ENCODE results near the gene RDH8.
"Not testable (repeated sequence)": the region's sequence is repeated elsewhere in the genome, so short reads cannot be mapped to it uniquely, and the experiment has no call there.

RDH8 gene

DNA sequence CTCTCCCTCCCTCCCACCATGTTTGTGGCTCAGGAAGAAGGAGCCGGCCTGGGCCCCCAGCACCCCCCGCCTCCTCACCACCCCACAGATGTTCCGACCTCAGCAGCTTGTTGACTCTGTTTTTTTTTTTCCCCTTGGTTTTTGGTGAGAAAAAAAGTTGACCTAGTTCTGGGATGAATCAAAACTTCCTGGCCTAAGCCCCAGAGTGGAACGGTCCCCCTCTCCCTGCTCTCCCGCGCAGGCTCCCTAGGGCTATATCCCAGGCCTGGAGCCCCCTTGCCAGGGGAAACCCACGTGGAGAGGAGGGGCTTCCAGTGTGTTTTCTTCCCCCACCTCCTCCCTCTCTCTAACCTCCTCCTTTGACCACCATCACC lies 7.0 kb upstream of the RDH8 start:
- no peak for DNase-seq

DNA sequence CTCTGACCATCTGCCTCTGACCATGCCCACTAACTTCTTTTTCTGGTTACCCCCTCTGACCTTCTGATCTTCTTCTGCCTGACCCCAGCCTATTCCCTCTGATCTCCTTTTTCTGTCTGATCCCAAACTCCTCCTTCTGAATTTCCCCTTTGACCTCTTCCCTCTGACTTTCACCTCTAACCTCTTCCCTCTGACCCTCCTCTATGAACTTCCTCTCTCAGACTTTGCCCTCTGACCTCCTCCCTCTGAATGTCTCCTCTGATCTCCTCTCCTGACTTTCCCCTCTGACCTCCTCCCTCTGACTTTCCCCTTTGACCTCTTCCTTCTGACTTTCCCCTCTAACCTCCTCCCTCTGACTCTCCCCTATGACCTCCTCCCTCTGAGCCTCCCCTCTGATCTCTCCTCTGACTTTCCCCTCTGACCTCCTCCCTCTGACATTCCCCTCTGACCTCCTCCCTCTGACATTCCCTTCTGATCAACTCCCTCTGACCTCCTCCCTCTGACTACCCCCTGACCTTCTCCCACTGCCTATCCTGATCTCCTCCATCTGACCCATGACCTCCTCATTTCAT lies 6.4 kb upstream of the RDH8 start:
- DNase-seq, result no peak

DNA sequence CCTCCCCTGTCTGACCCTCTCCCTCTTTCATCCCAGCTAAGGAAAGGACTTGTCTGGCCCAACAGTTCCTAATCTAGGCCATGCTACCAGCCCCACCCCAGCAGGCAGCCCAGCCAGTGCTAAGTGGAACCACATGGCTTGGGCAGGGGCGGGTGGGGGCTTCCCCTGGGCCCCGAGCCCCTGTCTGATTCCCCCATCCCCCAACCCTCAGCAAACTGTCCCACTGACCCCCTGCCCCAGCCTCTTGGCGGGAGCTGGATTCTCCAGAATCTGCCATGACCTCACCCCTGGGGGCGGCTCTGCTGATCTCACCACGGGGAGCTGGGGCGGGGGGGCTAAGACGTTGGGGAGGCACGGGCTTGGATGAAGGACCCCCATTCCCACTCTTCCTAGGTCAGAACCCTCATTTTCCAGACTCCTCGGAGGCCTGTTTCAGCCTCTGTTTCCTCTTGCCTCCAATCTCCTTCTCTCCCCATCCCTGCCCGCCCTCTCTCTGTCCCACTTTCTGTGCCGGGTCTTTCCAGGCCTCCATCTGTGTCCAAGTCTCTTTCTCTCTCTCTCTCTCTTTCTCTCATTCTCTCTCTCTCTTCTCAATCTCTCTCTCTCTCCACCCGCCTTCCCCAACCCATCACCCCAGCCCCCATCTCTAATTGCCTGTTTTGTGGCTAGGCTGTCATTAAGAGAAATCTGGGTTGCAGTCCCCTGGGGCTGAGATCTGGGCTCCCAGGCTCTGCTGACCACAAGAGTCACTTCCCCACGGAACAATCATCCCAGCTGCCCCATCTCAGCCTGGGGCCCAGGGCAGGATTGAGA lies 5.7 kb upstream of the RDH8 start:
- DNase-seq, result no peak

DNA sequence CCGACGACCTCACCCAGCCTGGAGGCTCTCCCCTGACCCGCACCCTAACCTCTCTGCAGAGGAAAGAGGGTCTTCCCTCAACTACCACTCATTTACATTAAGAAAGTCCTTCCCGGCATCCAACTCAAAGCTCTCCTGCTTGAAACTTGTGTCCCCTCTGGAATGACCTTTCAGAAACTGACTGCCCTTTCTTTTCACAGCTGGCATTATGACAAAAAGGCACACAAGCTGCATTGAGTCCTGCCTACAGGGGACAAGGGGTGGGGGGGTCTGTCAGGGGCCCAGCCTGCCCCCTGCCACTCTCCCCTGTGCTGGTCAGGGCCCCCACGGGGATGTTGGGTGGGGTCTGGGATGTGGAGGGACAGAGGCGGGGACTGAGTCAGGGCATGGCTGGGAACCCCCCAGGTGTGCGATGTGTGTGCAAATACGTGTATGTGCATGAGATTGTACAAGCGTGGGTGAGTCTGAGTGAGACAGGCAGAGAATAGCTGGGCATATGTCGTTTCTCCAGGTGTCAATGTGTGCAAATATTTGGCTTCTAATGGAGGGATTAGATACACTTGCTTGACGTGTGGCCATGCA lies 5.0 kb upstream of the RDH8 start:
- DNase-seq, result no peak

DNA sequence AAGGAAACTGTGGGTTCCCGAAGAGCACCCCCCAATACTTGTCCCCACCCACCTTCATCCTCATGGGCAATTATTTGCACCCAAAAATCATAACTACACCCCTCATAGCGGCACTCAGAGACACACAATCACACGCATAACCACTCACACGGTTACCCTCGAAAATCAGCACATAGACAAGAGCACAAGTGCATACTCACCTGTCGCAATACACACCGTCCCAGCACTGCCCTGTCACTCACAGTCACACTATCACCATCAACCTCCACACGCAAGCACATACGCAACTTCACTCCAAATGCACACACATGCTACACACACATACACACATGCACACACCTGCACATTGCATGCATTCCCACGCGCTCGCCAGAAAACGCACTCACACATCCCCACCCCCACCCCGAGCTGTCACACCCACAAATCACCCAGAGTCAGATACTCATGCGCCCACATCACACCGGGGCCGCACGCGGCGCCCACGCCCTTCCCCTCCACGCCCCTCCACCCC lies 3.5 kb upstream of the RDH8 start:
- DNase-seq, result no peak

DNA sequence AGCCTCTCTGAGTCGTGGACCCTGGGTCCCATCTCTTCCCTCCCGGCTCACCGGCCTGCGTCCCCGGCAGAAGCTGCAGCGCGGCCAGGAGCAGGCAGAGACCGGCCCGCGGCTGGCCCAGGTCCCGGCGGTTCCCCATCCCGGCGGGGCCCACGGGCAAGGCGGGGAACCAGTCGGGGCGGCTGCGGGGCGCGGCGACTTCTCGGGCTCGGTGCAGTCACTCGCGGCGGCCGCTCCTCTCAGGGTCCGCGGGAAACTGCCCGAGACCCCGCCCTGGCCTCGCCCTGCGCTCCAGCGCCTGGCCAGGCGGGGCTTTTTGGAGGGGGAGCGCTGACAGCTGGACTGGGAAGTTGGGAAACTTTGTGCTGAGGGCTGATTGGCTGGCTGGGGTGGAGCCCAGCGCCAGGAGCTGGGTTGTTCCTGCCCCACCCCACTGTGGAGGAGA lies 3.0 kb upstream of the RDH8 start, which contains the start of gene COL5A3:
Gene COL5A3 (minus strand): TSS at position 258 of the 445 bp plus-strand sequence. CDS start 119 bp downstream, at position 139.
- DNase-seq, result peak; percentile 36

DNA sequence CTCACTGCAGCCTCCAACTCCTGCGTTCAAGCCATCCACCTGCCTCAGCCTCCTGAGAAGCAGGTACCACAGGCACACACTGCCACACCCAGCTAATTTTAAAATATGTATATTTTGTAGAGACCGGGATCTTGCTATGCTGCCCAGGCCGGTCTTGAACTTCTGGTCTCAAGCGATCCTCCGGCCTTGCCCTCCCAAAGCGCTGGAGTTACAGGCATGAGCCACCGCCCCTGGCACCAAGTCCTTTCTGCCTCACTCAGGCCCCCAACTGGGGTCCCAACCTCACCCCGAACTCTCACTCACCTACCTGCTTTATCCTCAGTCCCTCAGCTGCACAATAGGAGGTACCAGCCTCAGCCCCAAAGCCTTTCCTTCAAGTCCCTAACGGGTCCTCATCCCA lies 2.3 kb upstream of the RDH8 start:
- DNase-seq, result no peak

DNA sequence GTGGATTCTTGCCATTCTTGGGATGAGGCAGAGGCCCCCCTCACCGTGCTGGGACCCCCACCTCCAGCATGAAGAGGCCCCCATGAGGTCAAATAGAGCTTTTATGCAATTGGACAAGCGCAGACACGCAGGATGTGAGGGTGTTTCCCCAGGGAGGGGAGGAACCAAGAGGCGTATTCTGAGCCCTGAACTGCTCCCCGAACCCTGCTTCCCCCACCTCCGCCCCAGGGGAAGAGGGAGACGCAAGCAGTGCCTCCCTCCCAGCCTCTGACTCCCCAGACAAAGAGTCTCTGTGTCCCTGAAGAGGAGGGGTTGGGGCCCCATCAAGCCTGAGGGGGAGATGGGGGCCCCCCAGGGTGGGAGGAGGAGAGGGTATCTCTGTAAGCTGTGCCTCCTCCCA lies 1.3 kb upstream of the RDH8 start:
- no peak for DNase-seq

DNA sequence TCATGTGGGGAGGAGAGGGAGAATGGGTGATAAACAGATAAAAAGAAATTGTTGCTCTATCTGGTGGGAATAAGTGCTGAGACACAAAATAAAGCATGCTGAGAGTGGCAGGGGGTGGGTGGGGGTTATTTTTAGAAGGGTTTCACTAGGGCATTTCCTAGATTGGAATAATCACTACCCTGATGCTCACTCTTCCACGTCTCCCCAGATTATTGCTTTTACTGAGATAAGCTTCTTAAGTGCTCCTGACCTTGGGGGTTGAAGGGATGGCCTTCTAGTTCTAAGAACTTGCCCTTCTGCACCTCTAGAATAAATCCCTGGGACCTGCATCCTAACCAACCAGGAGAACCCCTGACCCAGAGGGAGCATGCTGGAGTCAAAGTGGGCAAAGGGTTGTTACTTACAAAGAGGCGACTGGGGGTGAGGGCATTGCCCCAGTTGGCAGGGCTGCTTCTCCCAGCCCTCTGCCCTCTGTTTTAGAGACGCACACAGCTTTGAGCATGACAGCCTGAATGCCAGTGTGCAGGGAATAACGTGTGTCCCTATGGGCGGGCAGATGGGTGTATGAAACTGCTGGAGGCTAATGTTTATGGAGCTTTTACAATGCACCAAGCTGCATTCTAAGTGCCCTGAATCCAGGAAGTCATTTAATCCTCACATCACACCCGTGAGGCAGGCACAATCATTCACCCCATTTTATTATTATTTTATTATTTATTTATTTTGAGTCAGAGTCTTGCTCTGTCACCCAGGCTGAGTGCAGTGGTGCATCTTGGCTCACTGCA lies 743 bp downstream of the RDH8 start:
- no peak for DNase-seq

DNA sequence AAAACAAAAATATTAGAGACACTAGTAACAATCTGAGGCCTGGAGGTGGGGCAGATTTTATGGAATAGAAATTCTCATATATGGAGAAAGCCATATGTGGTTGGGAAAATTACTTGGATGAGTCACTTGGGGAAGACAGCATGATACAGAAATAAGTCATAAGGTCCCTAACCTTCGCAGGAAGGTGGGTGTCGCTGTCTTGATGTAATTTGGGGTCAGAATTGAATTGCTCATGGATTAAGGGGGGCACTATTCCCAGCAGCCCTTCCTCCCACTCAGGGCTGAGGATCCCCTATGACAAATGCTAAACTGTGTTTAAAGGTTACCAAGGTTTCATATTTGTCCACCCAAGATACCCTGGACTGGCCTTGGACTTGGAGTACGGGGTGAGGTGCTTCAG lies 5.0 kb downstream of the RDH8 start:
- DNase-seq, result peak; percentile 34

DNA sequence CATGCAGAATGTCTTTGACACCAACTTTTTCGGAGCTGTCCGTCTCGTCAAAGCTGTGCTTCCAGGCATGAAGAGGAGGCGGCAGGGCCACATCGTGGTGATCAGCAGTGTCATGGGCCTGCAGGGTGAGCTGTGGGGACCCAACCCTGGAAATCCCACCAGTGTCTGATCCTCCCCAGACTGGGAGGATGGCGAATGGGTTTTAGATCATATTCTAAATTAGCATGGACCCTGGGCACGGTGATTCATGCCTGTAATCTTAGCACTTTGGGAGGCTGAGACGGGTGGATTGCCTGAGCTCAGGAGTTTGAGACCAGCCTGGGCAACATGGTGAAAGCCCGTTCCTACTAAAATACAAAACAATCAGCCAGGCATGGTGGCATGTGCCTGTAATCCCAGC lies 5.5 kb downstream of the RDH8 start:
- no peak for DNase-seq

DNA sequence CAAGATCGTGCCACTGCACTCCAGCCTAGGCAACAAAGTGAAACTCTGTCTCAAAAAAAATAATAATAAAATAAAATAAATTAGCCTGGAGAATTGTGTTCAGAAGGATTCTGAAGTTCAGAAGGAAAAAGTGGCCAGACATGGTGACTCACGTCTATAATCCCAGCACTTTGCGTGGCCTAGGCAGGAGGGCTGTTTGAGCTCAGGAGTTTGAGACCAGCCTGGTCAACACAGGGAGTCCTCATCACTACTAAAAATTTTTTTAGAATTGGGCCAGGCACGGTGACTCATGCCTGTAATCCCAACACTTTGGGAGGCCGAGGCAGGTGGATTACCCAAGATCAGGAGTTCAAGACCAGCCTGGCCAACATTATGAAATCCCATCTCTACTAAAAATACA lies 6.0 kb downstream of the RDH8 start:
- no peak for DNase-seq

DNA sequence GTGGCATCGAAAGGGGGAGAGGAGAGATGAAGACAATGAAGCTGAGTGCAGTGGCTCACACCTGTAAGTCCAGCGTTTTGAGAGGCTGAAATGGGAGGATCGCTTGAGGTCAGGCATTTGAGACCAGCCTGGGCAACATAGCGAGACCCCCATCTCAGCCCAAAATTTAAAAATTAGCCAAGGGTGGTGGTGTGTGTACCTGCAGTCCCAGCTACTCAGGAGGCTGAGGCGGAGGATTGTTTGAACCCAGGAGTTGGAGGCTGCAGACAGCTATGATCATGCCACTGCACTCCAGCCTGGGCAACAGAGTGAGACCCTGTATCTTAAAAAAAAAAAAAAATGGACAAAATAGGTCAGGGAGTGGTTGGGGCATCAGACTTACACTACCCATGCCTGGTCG lies 7.6 kb downstream of the RDH8 start:
- no peak for DNase-seq

DNA sequence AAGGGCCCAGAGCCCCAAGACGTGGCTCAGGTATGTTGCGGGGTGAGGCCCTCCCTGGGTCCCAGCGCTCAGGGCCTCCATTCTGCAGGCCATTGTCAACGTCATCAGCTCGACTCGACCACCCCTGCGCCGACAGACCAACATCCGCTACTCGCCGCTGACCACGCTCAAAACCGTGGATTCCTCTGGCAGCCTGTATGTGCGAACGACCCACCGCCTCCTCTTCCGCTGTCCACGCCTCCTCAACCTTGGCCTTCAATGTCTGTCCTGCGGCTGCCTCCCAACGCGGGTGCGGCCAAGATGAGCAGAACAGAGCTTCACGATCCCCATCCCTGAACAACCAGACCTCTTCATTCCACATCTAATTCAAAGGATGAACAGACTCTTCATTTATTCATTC lies 8.2 kb downstream of the RDH8 start:
- DNase-seq, result no peak

DNA sequence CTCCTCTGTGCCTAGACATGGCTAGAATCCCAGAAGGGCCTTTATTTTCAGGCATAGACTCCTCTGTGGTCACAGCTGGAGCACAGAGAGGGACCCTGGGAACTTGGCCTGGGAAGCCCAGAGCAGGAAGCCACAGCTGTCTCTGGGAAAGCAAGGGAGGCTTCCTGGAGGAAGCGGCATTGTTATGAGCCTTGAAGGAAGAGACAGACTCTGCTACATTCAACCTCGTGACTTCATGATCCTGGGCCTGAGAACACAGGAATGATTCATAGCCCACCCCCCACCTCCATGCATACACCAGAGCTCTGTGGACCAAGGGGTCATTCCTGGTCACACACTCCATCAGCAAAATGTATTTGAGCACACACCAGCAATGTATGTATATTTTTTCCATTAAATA lies 8.6 kb downstream of the RDH8 start:
- DNase-seq, result no peak

DNA sequence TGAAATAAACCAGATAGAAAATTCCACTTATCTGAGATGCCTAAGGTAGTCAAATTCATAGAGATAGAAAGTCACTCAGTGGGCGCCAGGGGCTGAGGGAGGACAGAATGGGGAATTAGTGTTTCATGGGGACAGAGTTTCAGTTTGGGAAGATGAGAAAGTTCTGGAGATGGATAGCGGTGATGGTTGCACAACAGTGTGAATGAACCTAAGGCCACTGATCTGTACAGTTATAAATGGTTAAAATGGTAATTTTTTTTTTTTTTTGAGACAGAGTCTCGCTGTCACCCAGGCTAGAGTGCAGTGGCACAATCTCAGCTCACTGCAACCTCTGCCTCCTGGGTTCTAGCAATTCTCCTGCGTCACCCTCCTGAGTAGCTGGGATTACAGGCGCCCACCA lies 9.8 kb downstream of the RDH8 start:
- not testable (repeated sequence) for DNase-seq

DNA sequence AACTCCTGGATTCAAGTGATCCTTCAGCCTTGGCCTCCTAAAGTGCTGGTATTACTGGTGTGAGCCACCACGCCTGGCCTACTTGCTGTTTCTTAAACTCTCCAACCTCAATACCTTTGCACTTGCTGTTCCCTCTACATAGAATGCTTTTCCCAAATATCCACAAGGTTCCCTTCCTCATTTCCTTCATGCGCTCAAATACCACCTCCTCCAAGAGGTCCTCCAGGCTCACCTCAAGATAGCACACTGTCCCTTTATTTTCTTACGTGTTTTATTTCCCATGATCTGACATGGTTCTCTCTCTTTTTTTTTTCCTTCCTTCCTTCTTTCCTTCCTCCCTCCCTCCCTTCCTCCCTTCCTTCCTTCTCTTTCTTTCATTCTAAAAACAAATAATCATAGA lies 13.5 kb downstream of the RDH8 start:
- no peak for DNase-seq

DNA sequence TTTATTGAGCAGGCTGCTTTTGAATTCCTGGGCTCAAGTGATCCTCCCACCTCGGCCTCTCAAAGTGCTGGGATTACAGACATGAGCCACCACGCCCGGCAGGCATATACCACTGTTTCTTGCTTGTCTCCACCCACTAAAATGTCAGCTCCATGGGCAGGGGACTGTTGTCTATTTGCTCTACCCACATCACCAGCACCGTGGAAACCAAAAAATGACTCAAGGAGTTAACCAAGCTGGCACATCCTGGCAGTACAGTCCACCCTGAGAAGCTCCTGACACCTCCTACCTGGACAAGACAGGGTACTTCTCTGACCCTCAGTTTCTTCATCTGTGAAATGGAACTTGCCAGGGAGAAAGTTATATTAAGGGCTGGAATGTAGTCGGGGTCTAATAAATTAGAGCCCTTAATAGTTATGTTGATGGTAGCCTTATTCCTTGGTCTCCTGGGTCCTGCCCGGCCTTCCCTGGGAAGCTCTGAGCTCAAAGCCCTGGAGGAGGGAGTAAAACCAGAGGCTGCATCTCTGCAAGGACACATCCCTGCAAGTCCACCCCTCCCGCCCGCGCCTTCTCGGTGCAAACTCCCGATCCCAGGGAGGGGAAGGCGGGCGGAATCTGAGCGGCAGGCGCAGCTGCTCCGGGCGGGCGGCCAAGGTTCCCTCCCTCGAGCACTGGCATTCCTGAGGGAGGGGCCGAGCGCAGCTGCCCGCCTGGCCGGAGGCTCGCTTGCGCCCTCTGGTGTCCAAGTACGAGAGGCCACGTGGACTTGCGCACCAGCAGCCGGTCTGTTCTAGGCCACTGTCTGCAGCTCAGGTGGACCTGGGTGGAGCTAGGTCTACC lies 14.1 kb downstream of the RDH8 start:
- peak; percentile 79 for DNase-seq

DNA sequence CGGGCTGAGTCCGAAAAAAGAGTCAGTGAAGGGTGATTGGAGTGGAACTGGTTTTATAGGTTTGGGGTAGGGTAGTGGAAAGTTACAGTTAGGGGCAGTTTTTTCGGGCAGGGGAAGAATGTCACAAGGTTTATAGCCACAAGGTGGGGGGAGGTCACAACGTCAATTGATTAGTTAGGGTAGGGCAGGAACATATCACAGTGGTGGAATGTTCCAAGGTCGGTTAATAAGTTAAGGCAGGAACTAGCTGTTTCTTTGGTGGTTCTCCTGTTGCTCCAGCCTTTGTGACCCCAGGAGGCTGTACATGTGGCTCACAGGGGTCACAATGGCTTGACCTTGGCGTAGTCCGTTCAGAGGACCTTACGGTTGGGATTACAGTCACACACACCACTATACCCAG lies 20.3 kb downstream of the RDH8 start:
- no peak for DNase-seq

DNA sequence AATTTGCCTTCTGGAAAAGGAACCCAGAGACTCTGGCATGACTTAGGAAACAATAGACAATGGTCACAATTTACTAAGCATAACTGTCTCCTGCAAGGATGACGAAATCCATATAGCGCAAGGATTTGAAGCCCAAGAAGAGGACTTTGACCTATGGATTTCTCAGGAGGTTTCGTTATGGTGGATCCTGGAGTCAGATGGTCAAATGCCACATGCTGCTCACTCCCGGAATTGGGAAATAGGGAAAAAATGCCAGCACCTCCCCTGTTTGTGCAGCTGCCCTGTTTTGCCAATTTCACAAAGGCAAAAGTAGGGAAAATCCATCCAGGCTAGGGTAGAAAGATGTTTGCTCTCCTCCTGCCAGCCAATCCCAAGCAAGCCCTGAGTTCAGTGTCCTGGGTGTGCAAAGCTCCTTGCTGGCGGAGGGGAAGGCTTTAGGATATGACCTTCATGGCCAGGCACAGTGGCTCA lies 23.4 kb downstream of the RDH8 start:
- DNase-seq, result no peak

DNA sequence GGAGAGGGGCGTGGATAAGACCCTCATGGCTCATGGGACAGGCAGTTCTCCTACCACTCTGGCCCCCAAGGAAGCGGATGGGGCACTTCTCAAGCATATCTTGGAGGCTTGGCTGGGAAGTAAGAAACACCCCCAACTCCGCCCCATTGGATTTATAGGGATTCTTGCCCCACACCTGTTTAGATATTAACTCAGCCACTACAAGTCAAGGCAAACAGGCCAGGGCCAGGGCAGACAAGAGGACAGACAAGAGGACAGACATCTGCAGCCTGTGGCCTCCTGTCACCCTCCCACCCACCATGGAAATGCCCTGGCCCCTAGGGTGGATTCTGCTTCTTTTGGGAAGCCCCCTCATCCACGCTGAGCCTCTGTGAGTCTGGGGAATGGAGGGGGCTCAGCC lies 24.1 kb downstream of the RDH8 start:
- DNase-seq, result no peak

DNA sequence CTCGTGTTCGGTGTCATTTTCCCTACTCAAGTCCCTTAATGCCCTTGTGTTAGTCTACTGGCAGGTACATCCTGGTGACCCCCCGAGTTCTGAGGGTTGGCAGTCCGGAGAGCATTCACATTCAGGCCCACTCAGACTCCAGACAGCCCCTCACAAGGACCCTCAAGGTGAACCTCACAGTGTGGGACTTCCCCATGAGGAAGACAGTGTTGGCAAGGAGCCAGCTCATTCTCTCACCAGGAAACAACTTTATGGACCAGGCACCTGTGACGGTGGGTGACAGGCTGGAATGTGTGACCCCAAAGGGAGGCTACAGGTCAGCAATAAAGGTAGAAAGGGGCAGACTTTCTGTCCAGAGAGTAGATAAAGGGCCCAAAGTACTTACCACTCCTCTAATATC lies 24.5 kb downstream of the RDH8 start:
- no peak for DNase-seq
